Karpas-422 (cell line): ENCODE data around the gene SAMD4B. TPM values are rescaled to one million over a fixed set of nuclear protein-coding genes. Genes with fewer than 3 reads are reported as not detected.
A peak's percentile ranks its signal among the peaks of the same experiment; 100 is the strongest.

ENCODE experiments used
- DNase-seq: peaks from one replicate; pipeline ENCODE4 v3.0.0-alpha.2; 2015
- H2AFZ ChIP-seq: fragments of 200-600 bp; sonication (generic); 2 replicates; pipeline ENCODE4 v1.6.1; 2014; ENCODE audit warnings: antibody characterized with exemption, low read length, mixed read lengths
- H3K27ac ChIP-seq: fragments of 200-600 bp; sonication (generic); 2 replicates; pipeline ENCODE4 v1.5.1; 2014; ENCODE audit warnings: mild to moderate bottlenecking, low read length, moderate library complexity
- H3K27me3 ChIP-seq: fragments of 200-600 bp; sonication (generic); 2 replicates; pipeline ENCODE4 v1.6.1; 2014; ENCODE audit warnings: low read length, mixed read lengths
- H3K36me3 ChIP-seq: fragments of 200-600 bp; sonication (generic); 2 replicates; pipeline ENCODE4 v1.6.1; 2014; ENCODE audit warnings: low read length, mixed read lengths; ENCODE audit not compliant: insufficient read depth
- H3K4me1 ChIP-seq: fragments of 200-600 bp; sonication (generic); 2 replicates; pipeline ENCODE4 v1.6.1; 2014; ENCODE audit warnings: mild to moderate bottlenecking, low read length, mixed read lengths
- H3K4me2 ChIP-seq: fragments of 200-600 bp; sonication (generic); 2 replicates; pipeline ENCODE4 v1.6.1; 2014; ENCODE audit warnings: low read length, low read depth, mild to moderate bottlenecking; ENCODE audit not compliant: poor library complexity, severe bottlenecking
- H3K4me3 ChIP-seq: fragments of 200-600 bp; sonication (generic); 2 replicates; pipeline ENCODE4 v1.5.1; 2014; ENCODE audit warnings: mild to moderate bottlenecking, antibody characterized with exemption, low read length, mixed read lengths
- H3K79me2 ChIP-seq: fragments of 200-600 bp; sonication (generic); 2 replicates; pipeline ENCODE4 v1.6.1; 2014; ENCODE audit warnings: mild to moderate bottlenecking, low read length, mixed read lengths
- H3K9ac ChIP-seq: fragments of 200-600 bp; sonication (generic); 2 replicates; pipeline ENCODE4 v1.6.0; 2014; ENCODE audit warnings: low read length
- H3K9me2 ChIP-seq: fragments of 200-600 bp; sonication (generic), shearing (Covaris generic); replicated peaks from 2 replicates; pipeline ENCODE4 v1.6.0; 2014; ENCODE audit warnings: mild to moderate bottlenecking, low read length, moderate library complexity; ENCODE audit not compliant: insufficient read depth
- H3K9me3 ChIP-seq: fragments of 300-700, 200-600 bp; sonication (generic); 2 replicates; pipeline ENCODE4 v1.6.1; 2014; ENCODE audit warnings: low read length, mixed read lengths
- H4K20me1 ChIP-seq: fragments of 200-600 bp; sonication (generic); 2 replicates; pipeline ENCODE4 v1.6.1; 2014; ENCODE audit warnings: mild to moderate bottlenecking, antibody characterized with exemption, low read length, low read depth; ENCODE audit not compliant: insufficient read depth
- small RNA-seq: library from RNA; depleted of rRNA; stranded (forward); fragments of <200 nt; gene quantifications from one replicate; pipeline ENCODE3, GENCODE V24; 2014
- total RNA-seq: library from RNA; depleted of rRNA; stranded (reverse); fragments of >200 nt; shearing (Covaris generic); gene quantifications from 2 replicates; pipeline ENCODE4 v1.2.3, GENCODE V29; 2014; ENCODE audit warnings: low replicate concordance; rRNA removed

SAMD4B gene
- total RNA-seq, 1 experiment from 2014 or later = 50.9 TPM

DNA sequence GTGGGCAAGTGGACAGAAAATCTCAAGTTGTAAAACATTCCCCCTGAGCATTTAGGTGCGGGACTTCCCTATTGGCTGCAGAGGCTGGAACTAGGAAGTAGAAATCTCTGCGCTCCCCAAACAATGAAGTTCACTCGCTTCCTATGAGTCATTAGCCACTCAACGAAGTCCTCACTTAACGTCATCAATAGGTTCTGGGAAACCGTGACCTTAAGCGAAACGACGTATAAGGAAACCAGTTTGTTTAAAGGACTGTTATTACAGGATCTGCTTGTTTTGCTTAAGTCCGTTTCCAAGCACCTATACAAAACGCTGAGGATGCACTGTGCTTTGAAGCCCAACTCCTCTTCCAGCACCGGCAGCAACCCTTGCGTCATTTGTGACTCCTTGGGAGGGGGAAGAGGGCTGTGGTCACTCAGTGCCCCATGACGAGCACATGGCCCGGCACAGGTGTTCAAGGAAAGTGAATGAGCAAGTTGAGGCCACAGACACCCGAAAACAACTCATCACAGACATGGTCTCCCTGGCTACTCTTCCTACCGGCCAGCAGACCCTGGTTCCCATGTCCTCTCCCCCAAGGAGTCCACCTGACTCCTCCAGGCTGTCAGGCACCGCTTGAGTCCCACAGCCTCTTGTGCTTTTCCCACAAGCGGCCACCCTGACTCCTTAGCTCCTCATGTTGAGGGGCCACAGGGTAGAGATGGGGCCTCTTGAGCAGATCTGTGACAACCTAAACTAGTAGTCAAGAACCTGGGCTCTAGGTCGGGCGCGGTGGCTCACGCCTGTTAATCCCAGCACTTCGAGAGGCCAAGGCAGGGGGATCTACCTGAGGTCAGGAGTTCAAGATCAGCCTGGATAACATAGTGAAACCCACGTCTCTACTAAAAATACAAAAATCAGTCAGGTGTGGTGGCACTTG lies 88.7 kb downstream of the SAMD4B start:
- Histone ChIP-seq H2AFZ (no peak overlapping the region), H3K4me3 (no peak overlapping the region), H3K9me3 (no peaks in the 10 kb centered on the region), H4K20me1 (peaks cover 19% of the 10 kb centered on the region), H3K4me1 (peaks cover 16% of the 10 kb centered on the region), H3K9ac (no peak overlapping the region), H3K79me2 (peaks cover 24% of the 10 kb centered on the region), H3K36me3 (peaks cover 25% of the 10 kb centered on the region), H3K9me2 (no peaks in the 10 kb centered on the region), H3K27me3 (no peaks in the 10 kb centered on the region), H3K4me2 (no peak overlapping the region), H3K27ac (peak overlapping the region; percentile 30)
- DNase-seq = peak; percentile 80

DNA sequence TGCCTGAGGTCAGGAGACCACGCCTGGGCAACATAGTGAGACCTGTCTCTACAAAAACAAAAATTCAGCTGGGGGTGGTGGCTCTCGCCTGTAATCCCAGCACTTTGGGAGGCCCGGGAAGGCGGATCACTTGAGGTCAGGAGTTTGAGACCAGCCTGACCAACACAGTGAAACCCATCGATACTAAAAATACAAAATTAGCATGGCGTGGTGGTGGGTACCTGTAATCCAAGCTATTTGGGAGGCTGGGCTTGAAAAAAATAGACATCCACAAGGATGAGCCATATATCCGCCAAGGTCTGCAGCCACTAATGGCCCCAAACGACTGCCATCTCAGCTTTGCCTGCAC lies 90.4 kb downstream of the SAMD4B start:
- peaks cover 24% of the 10 kb centered on the region for H3K4me1 ChIP-seq
- H3K4me2 ChIP-seq = no peak overlapping the region
- H3K27me3 ChIP-seq = no peaks in the 10 kb centered on the region
- H3K79me2 ChIP-seq = peaks cover 29% of the 10 kb centered on the region
- H3K36me3 ChIP-seq = peaks cover 25% of the 10 kb centered on the region
- H3K9me2 ChIP-seq = no peaks in the 10 kb centered on the region
- H3K27ac ChIP-seq = no peak overlapping the region
- no peaks in the 10 kb centered on the region for H3K9me3 ChIP-seq
- H3K9ac ChIP-seq = no peak overlapping the region
- peaks cover 19% of the 10 kb centered on the region for H4K20me1 ChIP-seq
- H2AFZ ChIP-seq = no peak overlapping the region
- DNase-seq = no peak
- H3K4me3 ChIP-seq = no peak overlapping the region

DNA sequence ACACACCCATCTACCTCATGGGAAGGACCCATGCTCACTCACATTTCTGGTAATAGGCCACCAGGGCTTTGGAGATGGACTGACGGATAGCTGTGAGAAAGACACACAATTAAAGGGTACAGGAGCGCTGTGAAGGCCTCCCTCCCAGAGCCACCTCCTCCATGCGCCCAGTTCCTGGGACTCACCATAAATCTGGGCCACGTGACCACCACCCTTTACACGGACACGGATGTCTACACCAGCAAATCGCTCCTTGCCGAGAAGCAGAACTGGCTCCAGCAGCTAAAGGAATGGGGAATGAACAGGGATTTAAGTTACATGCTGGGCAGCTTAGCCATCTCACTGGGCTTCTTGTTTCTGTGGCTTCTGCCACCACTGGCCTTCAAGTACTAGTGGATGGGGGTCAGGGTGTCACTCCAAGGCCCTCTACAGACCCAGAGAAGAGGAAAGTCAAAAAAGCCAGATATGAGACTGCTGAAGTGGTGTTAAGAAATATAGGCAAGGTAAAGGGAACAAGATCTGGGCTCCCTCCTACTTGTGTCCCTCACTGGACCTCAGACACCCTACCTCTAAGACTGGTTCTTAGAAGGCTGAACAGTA lies 91.4 kb downstream of the SAMD4B start:
- Histone ChIP-seq H3K4me2 (peak overlapping the region; percentile 76), H4K20me1 (peaks cover 19% of the 10 kb centered on the region), H3K27me3 (no peaks in the 10 kb centered on the region), H3K79me2 (peaks cover 29% of the 10 kb centered on the region), H3K9me3 (no peaks in the 10 kb centered on the region), H3K36me3 (peaks cover 25% of the 10 kb centered on the region), H3K4me1 (peaks cover 24% of the 10 kb centered on the region), H3K4me3 (0 out of 2 replicates have a peak overlapping the region, but pooled peaks have one; percentile 99), H3K9me2 (no peaks in the 10 kb centered on the region), H3K9ac (peak overlapping the region; percentile 100; the same call in 1 of the 2 replicates), H2AFZ (no peak overlapping the region), H3K27ac (no peak overlapping the region; the same call in 1 of the 2 replicates)
- DNase-seq = no peak

DNA sequence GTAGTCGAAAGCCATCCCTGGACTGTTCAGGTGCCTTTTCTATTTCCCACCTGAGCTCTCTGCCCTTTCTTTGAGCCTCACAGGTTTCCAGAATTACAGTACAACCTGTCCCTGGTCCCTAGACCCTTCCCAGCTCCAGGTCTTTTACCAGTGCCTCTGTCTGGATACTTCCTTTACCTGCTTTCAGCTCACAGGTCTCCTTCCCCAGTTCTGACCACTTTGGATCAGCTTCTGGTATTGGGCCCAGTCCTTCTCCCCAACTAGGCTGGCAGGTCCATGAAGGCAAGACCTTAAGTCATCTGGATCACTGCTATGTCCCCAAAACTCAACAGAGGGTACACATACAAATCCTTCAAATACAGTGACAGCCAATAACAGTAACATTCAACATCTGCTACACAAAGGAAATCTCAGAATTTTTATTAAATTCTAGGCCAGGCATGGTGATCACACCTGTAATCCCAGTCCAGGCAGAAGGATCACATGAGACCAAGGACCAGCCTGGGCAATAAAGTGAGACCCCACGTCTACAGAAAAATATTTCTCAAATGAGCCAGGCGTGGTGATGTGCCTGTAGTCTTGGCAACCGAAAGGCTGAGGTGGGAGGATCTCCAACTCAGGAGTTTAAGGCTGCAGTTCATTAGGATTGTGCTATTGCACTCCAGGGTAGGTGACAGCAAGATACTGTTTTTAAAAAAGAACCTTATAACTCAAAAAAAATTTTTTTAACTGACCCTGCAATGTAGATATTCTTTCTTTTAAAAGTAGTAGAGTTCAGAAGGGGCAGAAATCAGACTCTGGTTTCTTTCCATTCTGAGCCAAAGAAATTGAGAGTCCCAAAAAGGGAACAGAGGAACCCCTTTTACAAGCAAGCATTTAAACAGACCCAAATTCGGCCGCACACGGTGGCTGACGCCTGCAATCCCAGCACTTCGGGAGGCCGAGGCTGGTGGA lies 92.2 kb downstream of the SAMD4B start:
- Histone ChIP-seq H3K4me3 (peak overlapping the region; percentile 99), H4K20me1 (peaks cover 19% of the 10 kb centered on the region), H3K9me2 (no peaks in the 10 kb centered on the region), H3K27ac (peak overlapping the region; percentile 83), H3K9me3 (no peaks in the 10 kb centered on the region), H3K27me3 (no peaks in the 10 kb centered on the region), H2AFZ (no peak overlapping the region), H3K79me2 (peaks cover 29% of the 10 kb centered on the region), H3K9ac (peak overlapping the region; percentile 100), H3K36me3 (peaks cover 25% of the 10 kb centered on the region), H3K4me1 (peaks cover 26% of the 10 kb centered on the region), H3K4me2 (peak overlapping the region; percentile 76)
- no peak for DNase-seq

Small RNA genes lying within 50 kb of the gene (small RNA-seq; reads per million reads assigned to genes)
- not detected for gene AC011445.2
- gene MIR4530 = not detected
- not detected for gene RN7SL566P

Other genes with a start within 250 kb of the SAMD4B start
- gene PAK4, start 216.6 kb upstream of the SAMD4B start, total RNA-seq = 1.7 and 1.9 TPM in 2 replicates
- gene NCCRP1, start 145.5 kb upstream of the SAMD4B start, total RNA-seq = not detected in 2 replicates
- not detected in 2 replicates for gene SYCN, start 138.2 kb upstream of the SAMD4B start, total RNA-seq
- not detected in 2 replicates for gene IFNL3, start 97.4 kb upstream of the SAMD4B start, total RNA-seq
- not detected in 2 replicates for gene IFNL4, start 93.6 kb upstream of the SAMD4B start, total RNA-seq
- not detected in 2 replicates for gene IFNL2, start 74.0 kb upstream of the SAMD4B start, total RNA-seq
- not detected in 2 replicates for gene IFNL1, start 46.0 kb upstream of the SAMD4B start, total RNA-seq
- gene LRFN1, start 21.6 kb upstream of the SAMD4B start, total RNA-seq = not detected in 2 replicates
- gene GMFG, start 6.4 kb upstream of the SAMD4B start, total RNA-seq = not detected in 2 replicates
- gene PAF1, start 48.7 kb downstream of the SAMD4B start, total RNA-seq = 25.3 and 26.7 TPM in 2 replicates
- 18.1 and 18.6 TPM in 2 replicates for gene MED29, start 49.0 kb downstream of the SAMD4B start, total RNA-seq
- gene ZFP36, start 64.4 kb downstream of the SAMD4B start, total RNA-seq = 10.3 and 16.3 TPM in 2 replicates
- 19.0 and 22.2 TPM in 2 replicates for gene PLEKHG2, start 70.2 kb downstream of the SAMD4B start, total RNA-seq
- 378 and 758 TPM in 2 replicates for gene RPS16, start 93.5 kb downstream of the SAMD4B start, total RNA-seq
- 55.3 and 66.3 TPM in 2 replicates for gene SUPT5H, start 103.2 kb downstream of the SAMD4B start, total RNA-seq
- 61.2 and 101 TPM in 2 replicates for gene TIMM50, start 138.4 kb downstream of the SAMD4B start, total RNA-seq
- 2.6 and 3.1 TPM in 2 replicates for gene DLL3, start 156.5 kb downstream of the SAMD4B start, total RNA-seq
- gene SELENOV, start 172.7 kb downstream of the SAMD4B start, total RNA-seq = not detected in 2 replicates
- gene EID2B, start 190.4 kb downstream of the SAMD4B start, total RNA-seq = 4.2 and 6.5 TPM in 2 replicates
- gene EID2, start 197.7 kb downstream of the SAMD4B start, total RNA-seq = 5.9 and 11.1 TPM in 2 replicates